H9 (cell line): ENCODE data around the gene LHPP. TPM values are rescaled to one million over a fixed set of nuclear protein-coding genes. Genes with fewer than 3 reads are reported as not detected.

Experiments used
- DNase-seq: peaks from one replicate; pipeline ENCODE4 v3.0.0-alpha.2; 2017
- H2AFZ ChIP-seq: one replicate; pipeline ENCODE4 v1.6.1; 2013; ENCODE audit warnings: mild to moderate bottlenecking, low read length, control low read depth, moderate library complexity
- H2AK5ac ChIP-seq: 2 replicates; pipeline ENCODE4 v1.6.1; 2013; ENCODE audit warnings: low read length, control low read depth, mixed read lengths; ENCODE audit not compliant: insufficient read length
- H2BK120ac ChIP-seq: one replicate; pipeline ENCODE4 v1.6.1; 2013; ENCODE audit warnings: low read depth, mild to moderate bottlenecking, low read length, control low read depth, inconsistent platforms; ENCODE audit not compliant: poor library complexity, severe bottlenecking
- H2BK12ac ChIP-seq: 2 replicates; pipeline ENCODE4 v1.6.1; 2013; ENCODE audit warnings: low read length, control low read depth, mixed read lengths, low read depth; ENCODE audit not compliant: insufficient read length
- H2BK15ac ChIP-seq: 2 replicates; pipeline ENCODE4 v1.6.1; 2013; ENCODE audit warnings: low read depth, low read length, control low read depth
- H2BK20ac ChIP-seq: one replicate; pipeline ENCODE4 v1.6.1; 2013; ENCODE audit warnings: low read depth, mild to moderate bottlenecking, low read length, control low read depth, inconsistent platforms; ENCODE audit not compliant: poor library complexity, severe bottlenecking
- H2BK5ac ChIP-seq: 2 replicates; pipeline ENCODE4 v1.6.1; 2013; ENCODE audit warnings: low read length, control low read depth, mixed read lengths; ENCODE audit not compliant: insufficient read length
- H3K14ac ChIP-seq: 2 replicates; pipeline ENCODE4 v1.6.1; 2013; ENCODE audit warnings: low read length, control low read depth; ENCODE audit not compliant: insufficient read depth
- H3K18ac ChIP-seq: 2 replicates; pipeline ENCODE4 v1.6.1; 2013; ENCODE audit warnings: low read depth, mild to moderate bottlenecking, mixed read lengths, low read length, control low read depth; ENCODE audit not compliant: insufficient read length
- H3K23ac ChIP-seq: 2 replicates; pipeline ENCODE4 v1.6.1; 2013; ENCODE audit warnings: low read length, control low read depth, mixed read lengths, low read depth; ENCODE audit not compliant: insufficient read length
- H3K23me2 ChIP-seq: 2 replicates; pipeline ENCODE4 v1.6.1; 2013; ENCODE audit warnings: low read depth, mild to moderate bottlenecking, mixed read lengths, low read length, control low read depth; ENCODE audit not compliant: insufficient read length, poor library complexity, severe bottlenecking
- H3K27ac ChIP-seq: 2 replicates; pipeline ENCODE4 v1.5.1; 2013; ENCODE audit warnings: low read length, control low read depth, mixed read lengths, low read depth; ENCODE audit not compliant: insufficient read length
- H3K27me3 ChIP-seq: 2 replicates; pipeline ENCODE4 v1.6.1; 2013; ENCODE audit warnings: low read length, control low read depth, inconsistent platforms; ENCODE audit not compliant: insufficient read depth
- H3K4ac ChIP-seq: 2 replicates; pipeline ENCODE4 v1.6.1; 2013; ENCODE audit warnings: low read depth, mild to moderate bottlenecking, control low read depth, inconsistent platforms, low read length, moderate library complexity
- H3K4me1 ChIP-seq: 2 replicates; pipeline ENCODE4 v1.6.1; 2013; ENCODE audit warnings: low read length, control low read depth, inconsistent platforms; ENCODE audit not compliant: insufficient read depth
- H3K4me2 ChIP-seq: 2 replicates; pipeline ENCODE4 v1.6.1; 2013; ENCODE audit warnings: low read length, control low read depth, mixed read lengths; ENCODE audit not compliant: insufficient read length, insufficient read depth
- H3K56ac ChIP-seq: 2 replicates; pipeline ENCODE4 v1.6.1; 2013; ENCODE audit warnings: low read depth, mild to moderate bottlenecking, mixed read lengths, low read length, control low read depth; ENCODE audit not compliant: insufficient read length
- H3K79me1 ChIP-seq: 2 replicates; pipeline ENCODE4 v1.6.1; 2013; ENCODE audit warnings: low read depth, mild to moderate bottlenecking, moderate library complexity, low read length, control low read depth, inconsistent platforms; ENCODE audit not compliant: insufficient read depth, poor library complexity, severe bottlenecking
- H3K79me2 ChIP-seq: 2 replicates; pipeline ENCODE4 v1.6.1; 2013; ENCODE audit warnings: low read length, control low read depth, inconsistent platforms; ENCODE audit not compliant: insufficient read depth
- H3K9ac ChIP-seq: 2 replicates; pipeline ENCODE4 v1.6.1; 2013; ENCODE audit warnings: low read length, control low read depth, mixed read lengths; ENCODE audit not compliant: insufficient read length; ENCODE audit errors: extremely low read depth
- H3K9me3 ChIP-seq: one replicate; pipeline ENCODE4 v1.6.1; 2013; ENCODE audit warnings: low read depth, low read length, inconsistent platforms; ENCODE audit not compliant: control insufficient read depth
- H3T11ph ChIP-seq: one replicate; pipeline ENCODE4 v1.6.1; 2013; ENCODE audit warnings: mild to moderate bottlenecking, low read length, control low read depth, inconsistent platforms
- H4K20me1 ChIP-seq: one replicate; pipeline ENCODE4 v1.6.1; 2013; ENCODE audit not compliant: control insufficient read depth, insufficient read length, insufficient read depth
- H4K5ac ChIP-seq: 2 replicates; pipeline ENCODE4 v1.6.1; 2013; ENCODE audit warnings: low read depth, mild to moderate bottlenecking, mixed read lengths, low read length, control low read depth; ENCODE audit not compliant: insufficient read length
- H4K8ac ChIP-seq: replicated peaks from 2 replicates; pipeline ENCODE4 v1.6.1; 2013; ENCODE audit warnings: low read length, control low read depth, mixed read lengths, low read depth; ENCODE audit not compliant: insufficient read length
- H4K91ac ChIP-seq: 2 replicates; pipeline ENCODE4 v1.6.1; 2013; ENCODE audit warnings: low read depth, mild to moderate bottlenecking, moderate library complexity, mixed read lengths, low read length, control low read depth; ENCODE audit not compliant: insufficient read length
- H3K27ac Mint-ChIP-seq, 3 experiments: 2 replicates in 2 of 3; 3 replicates in 1 of 3; pipeline ENCODE4 v1.8.0; 2020 to 2021; ENCODE audit warnings: mixed read lengths in 3 of 3, mild to moderate bottlenecking in 1 of 3, moderate library complexity in 1 of 3
- H3K27me3 Mint-ChIP-seq: 2 replicates; pipeline ENCODE4 v1.8.0; 2021; ENCODE audit warnings: low read depth, mild to moderate bottlenecking, moderate library complexity, mixed read lengths
- H3K36me3 Mint-ChIP-seq, 3 experiments: 2 replicates in 2 of 3; 3 replicates in 1 of 3; pipeline ENCODE4 v1.8.0; 2020 to 2021; ENCODE audit warnings: low read depth in 3 of 3, mixed read lengths in 3 of 3; ENCODE audit not compliant: insufficient read depth in 1 of 3
- H3K4me1 Mint-ChIP-seq, 2 experiments: 2 replicates each; pipeline ENCODE4 v1.8.0; 2020; ENCODE audit warnings: mixed read lengths in 2 of 2
- H3K4me3 Mint-ChIP-seq, 2 experiments: 2 replicates in 1 of 2; 3 replicates in 1 of 2; pipeline ENCODE4 v1.8.0; 2020 to 2021; ENCODE audit warnings: mild to moderate bottlenecking in 2 of 2, mixed read lengths in 2 of 2, moderate library complexity in 1 of 2
- H3K9me3 Mint-ChIP-seq, 2 experiments: 2 replicates in 1 of 2; 3 replicates in 1 of 2; pipeline ENCODE4 v1.8.0; 2020; ENCODE audit warnings: mild to moderate bottlenecking in 2 of 2, mixed read lengths in 2 of 2, moderate library complexity in 1 of 2
- CTCF ChIP-seq: fragments of 200-600 bp; sonication (generic); conservative IDR thresholded peaks from 3 replicates; pipeline ENCODE4 v1.8.0; 2021; ENCODE audit warnings: antibody characterized with exemption, mild to moderate bottlenecking
- whole genome bisulfite sequencing: extraction: QIAGEN DNeasy Blood & Tissue Kit; methylation state at CpG from one replicate; pipeline ENCODE4 v1.1.7; 2013; ENCODE audit warnings: missing lambda C conversion rate, low lambda C conversion rate, mixed read lengths; ENCODE audit not compliant: insufficient read length; ENCODE audit errors: extremely low coverage; 5-methylcytosine and 5-hydroxymethylcytosine counted together
- total RNA-seq: library from RNA; stranded (reverse); gene quantifications from 2 replicates; pipeline ENCODE4 v1.2.1, GENCODE V29; 2021

Gene LHPP
- total RNA-seq, 1 experiment from 2014 or later, result 29.6 TPM

DNA sequence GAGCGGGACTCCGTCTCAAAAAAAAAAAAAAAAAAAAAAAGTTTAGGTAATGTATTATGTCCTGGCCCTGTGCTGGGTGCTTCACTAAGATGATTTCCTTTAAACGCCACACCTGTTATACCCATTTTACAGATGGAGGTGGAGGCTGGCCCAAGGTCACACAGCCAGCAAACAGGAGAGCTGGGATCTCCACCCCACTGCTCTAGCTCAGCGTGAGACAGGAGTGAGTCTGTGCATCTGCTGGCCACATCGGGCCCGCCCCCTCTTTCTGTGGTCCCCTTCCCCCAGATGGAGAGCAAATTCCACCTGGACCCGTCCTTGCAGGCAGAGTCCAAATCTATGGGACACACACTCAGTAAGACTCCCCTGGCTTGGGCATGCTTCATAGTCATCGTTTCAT is 51.0 kb downstream of the LHPP start:
- Mint-ChIP-seq H3K9me3 (no peaks in the 10 kb centered on the region), H3K27me3 (peaks cover 3% of the 10 kb centered on the region)

More for the DNA sequence above, 51.0 kb downstream of the LHPP start:
- H4K91ac ChIP-seq, result no peak overlapping the region
- no peaks in the 10 kb centered on the region for H3K23me2 ChIP-seq
- H3K4me2 ChIP-seq, result no peak overlapping the region
- no peak overlapping the region for H2BK5ac ChIP-seq
- no peak overlapping the region for H3T11ph ChIP-seq
- H3K27me3 ChIP-seq, result no peaks in the 10 kb centered on the region
- Mint-ChIP-seq H3K36me3 (peaks cover 0 to 6% (median 0%) of the 10 kb centered on the region in 3 experiments; a peak in 4 of 7 replicates), H3K27ac (no peak overlapping the region), H3K4me3 (no peak overlapping the region), H3K4me1 (peaks cover 6 to 11% of the 10 kb centered on the region in 2 experiments; a peak in 3 of 4 replicates)
- no peaks in the 10 kb centered on the region for H3K9me3 ChIP-seq
- H3K9ac ChIP-seq, result no peak overlapping the region
- WGBS, result no CpG with 5 or more reads among the region's 8 CpGs
- no peak overlapping the region for H3K14ac ChIP-seq
- no peak overlapping the region for H2BK15ac ChIP-seq
- no peak overlapping the region for H2BK12ac ChIP-seq
- H3K4ac ChIP-seq, result no peak overlapping the region
- H2BK120ac ChIP-seq, result no peak overlapping the region
- no peaks in the 10 kb centered on the region for H3K79me2 ChIP-seq
- no peak for DNase-seq
- H4K8ac ChIP-seq, result no peak overlapping the region
- TF ChIP-seq CTCF, result no peak
- no peaks in the 10 kb centered on the region for H3K4me1 ChIP-seq
- no peak overlapping the region for H2BK20ac ChIP-seq
- no peak overlapping the region for H3K56ac ChIP-seq
- no peaks in the 10 kb centered on the region for H4K20me1 ChIP-seq
- no peak overlapping the region for H3K27ac ChIP-seq
- H3K79me1 ChIP-seq, result no peaks in the 10 kb centered on the region
- H4K5ac ChIP-seq, result no peak overlapping the region
- H3K18ac ChIP-seq, result no peak overlapping the region
- H2AK5ac ChIP-seq, result no peak overlapping the region
- no peak overlapping the region for H3K23ac ChIP-seq
- no peak overlapping the region for H2AFZ ChIP-seq
